Midbrain (tissue), 1 donor: Measurements from ENCODE around the gene CCSAP.

Source experiments
- DNase-seq: peaks from one replicate; lab custom pipeline; 2025; lab: John Stamatoyannopoulos, UW

Gene CCSAP

DNA sequence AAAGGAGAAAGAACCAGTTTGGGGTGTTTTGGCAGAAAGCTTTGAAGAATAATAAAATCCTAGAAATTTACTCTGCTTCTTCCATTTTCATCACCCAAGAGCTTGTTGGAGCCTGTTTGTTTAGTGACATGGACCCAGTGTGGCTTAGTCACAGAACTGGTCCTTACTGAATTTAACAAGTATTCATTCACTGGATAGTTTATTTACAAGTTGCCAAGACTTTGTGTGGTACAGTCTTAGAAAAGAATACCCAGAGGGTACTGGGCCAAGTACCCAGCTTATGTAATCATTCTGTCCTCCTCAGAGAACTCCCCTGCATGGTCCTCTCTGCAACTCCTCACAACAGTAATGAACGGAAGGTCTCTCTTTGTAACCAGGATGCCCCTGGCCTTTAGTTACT, 55.6 kb downstream of the CCSAP start:
- DNase-seq, result peak; percentile 49

DNA sequence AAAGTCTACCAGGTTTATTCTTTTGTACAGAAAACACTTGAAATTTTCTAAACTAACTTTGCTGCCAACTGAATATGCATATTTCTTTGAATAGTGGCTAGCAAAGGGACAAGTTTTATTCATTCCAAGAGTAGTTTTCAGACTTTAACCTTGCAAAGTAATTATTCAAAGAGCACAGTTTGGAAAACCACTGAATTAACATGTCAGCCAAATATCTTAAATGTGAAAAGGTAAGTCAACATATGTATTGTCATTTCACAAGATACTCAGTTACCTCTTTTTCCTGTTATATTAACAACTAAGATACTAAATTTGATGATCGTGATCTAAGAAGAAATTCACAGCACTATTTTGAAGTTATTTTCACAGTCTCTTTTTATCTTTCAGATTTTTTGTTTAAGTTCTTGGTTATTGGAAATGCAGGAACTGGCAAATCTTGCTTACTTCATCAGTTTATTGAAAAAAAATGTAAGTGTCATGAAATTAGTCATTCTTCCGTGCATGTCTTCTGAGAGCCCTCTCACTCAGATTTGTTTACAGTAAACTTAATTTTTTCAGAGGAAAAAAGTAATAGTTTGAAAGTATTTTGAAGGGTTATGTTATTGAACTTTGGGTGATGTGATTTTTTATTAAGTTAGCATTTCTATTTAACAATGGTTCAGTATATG, 56.6 kb downstream of the CCSAP start:
- DNase-seq, result no peak

GRCh38 chr1:229285440-229285839, 57.4 kb downstream of the CCSAP start:
- DNase-seq, result no peak

GRCh38 chr1:229284887-229285286, 58.0 kb downstream of the CCSAP start:
- no peak for DNase-seq

GRCh38 chr1:229283183-229283611, 59.6 kb downstream of the CCSAP start:
- DNase-seq, result peak; percentile 65

- DNase-seq, result no peak
Observed at GRCh38 chr1:229282295-229282823, 60.5 kb downstream of the CCSAP start.

DNA sequence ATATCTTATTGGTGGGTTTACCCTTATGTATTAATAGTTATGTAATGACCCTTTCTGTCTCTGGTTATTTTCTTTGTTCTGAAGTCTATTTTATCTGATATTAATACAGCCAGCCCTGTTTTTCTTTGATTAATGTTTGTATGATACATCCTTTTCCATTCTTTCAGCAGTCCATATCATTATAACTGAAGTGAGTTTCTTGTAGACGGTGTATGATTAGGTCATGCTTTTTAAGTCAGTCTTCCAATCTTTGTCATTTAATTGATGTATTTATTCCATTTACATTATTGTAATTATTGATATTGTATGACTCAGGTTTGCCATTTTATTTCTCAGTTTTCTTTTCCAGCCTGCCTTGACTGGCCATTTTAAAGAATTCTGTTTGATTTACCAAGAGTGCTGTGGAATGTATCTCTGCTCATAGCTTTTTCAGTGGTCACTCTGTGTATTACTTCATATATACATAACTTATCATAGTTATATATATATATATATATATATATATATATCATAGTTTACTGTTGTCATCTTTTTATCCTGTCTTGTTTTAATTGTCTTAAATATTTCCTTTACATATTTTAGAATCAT, 61.4 kb downstream of the CCSAP start:
- no peak for DNase-seq

GRCh38 chr1:229280921-229281320, 61.9 kb downstream of the CCSAP start:
- DNase-seq, result no peak

DNA sequence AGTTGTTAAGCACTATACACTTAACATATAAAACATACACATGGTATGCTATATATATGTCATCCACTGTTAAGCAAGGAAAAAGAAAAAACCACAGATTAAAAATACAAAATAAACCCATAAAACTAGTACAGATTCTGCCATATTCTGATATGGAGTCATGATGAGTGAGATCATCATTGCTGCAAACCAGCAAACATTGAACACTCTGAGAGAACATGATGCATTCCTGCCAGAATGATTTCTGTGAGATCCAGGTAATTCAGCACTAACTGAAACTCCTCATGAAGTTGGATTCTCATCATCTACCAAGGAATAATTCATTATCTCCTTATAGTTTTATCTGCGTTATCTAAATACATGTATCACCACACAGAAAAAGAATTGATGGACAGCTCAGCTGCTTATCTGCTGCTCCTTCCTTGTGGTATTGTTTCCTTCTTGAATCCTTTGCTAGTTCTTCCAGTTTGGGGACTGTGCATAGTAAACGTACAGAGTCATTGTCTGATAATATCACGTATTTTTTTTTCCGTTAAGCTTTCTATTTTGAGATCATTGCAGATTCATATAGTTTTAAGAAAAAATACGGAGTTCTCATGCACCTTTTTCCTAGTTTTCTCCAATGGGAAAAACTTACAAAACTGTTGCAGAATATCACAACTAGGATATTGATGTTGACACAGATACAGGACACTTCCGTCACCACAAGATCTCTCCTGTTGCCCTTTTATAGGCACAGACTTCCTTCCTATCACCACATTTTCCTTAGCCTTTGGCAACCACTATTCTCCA, 62.6 kb downstream of the CCSAP start:
- DNase-seq, result no peak

- DNase-seq, result no peak
Observed at GRCh38 chr1:229279242-229279641, 63.6 kb downstream of the CCSAP start.

DNA sequence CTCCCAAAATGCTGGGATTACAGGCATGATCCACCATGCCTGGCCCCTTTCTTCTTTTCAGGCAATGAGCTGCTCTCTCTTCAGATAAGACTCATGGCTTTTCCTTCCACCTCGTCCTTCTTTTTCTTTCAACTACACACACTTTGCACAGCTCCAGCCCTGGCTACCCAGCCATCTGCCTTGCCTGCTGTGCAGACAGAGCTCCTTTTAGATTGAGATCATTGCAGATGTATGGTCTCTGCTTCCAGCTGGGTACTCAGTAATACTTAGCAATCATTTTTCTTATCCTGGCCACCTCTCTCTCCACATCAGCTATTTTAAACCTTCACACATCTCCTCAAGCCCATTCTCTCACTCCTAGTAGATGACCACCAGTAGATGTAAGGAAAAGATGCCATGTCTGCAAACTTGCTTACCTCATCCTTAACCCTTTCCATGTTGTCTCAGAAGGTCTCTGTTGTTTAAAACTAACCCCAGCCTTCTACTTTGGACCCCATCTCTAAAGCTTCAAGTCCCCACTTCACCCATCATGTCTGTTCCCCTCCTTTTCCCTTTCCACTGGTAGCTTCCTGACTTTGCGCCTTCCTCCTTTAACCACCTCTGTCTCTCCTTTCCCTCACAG, 64.6 kb downstream of the CCSAP start:
- DNase-seq, result no peak

DNA sequence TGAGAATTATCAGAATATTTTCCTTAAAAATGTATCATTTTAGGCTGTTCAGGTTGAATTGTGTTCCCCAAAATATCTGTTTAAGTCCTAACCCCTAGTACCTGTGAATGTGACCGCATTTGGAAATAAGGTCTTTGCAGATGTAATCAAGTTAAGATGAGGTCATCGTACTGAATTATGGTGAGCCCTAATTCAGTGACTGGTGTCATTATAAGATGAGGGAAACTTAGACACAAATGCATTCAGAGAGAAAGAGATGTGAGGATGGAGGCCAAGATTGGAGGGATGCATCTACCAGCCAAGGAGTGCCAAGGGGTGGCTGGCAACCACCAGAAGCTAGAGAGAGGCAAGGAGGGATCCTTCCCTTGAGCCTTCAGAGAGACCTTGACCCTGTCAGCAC, 67.8 kb downstream of the CCSAP start:
- no peak for DNase-seq

DNA sequence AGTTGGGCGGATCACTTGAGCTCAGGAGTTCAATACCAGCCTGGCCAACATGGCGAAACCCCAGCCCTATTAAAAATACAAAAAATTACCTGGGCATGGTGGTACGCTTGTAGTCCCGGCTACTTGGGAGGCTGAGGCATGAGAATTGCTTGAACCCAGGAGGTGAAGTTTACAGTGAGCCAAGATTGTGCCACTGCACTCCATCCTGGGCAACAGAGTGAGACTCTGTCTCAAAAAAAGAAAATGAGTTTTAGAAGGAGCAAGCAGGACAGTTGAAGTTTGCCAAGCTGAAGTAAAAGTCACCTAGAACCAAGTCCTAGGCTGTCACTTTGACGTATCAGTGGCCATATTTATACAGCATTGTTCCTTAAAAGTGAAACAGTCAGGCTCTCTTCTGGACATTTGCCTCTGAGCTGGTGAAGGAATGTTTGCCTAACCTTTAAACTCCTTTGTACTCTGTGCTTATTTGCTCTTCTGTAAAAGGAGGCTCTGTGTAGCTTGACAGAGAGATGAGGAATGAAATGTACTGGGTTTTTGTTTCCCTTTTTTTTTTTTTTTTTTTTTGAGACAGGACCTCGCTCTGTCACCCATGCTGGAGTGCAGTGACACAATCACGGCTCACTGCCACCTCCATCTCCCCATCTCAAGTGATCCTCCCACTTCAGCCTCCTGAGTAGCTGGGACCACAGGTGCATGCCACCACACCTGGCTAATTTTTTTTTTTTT, 69.2 kb downstream of the CCSAP start:
- no peak for DNase-seq

GRCh38 chr1:229272164-229273158, 70.4 kb downstream of the CCSAP start:
- peak; percentile 15 for DNase-seq

DNA sequence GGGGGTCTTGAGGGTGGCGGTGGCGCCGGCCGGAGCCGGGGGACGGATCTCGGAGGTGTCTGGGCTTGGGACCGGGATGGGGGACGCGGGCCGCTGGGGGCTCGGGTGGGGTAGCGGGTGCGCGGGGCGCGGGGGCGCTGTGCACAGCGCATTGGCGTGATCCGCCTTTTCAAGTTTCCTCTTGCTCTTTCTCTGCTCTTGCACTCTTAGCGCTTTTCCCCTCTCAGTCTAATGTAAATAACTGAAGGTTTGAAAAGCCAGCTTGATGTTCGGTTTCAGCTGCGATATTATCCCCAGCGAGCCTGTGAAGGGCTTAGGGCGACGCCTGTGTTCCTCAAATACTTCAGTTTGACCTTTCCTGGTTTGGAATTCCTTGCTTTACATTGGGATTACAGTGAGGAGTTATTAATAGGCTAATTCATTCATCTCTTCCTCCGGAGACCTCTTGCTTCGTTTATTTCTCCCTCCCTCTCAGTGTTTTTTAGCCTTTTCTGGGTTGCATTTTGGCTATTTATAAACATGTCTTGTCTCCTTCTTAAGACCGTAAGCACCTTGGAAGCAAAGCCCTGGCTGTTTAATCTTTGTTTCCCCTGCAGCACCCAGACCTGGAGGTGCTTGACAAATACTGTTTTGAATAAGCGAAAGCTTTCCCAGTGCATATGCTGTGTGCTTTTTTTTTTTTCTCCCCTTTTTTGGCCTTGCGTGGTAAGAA, 71.2 kb downstream of the CCSAP start:
- peak; percentile 64 for DNase-seq
